ENCODE data around the gene HECW1. TPM values are rescaled to one million over a fixed set of nuclear protein-coding genes. Genes with fewer than 3 reads are reported as not detected.

Gene HECW1
- polyA plus RNA-seq, 1 donor (not counting 4 experiments of a cell fraction or from before 2014, with no cell fraction given) = not detected

- H3K27ac ChIP-seq (ENCODE audit: control insufficient read depth, insufficient read depth, low read length) = no peak overlapping the region
- FAIRE-seq (no peak), DNase-seq (ENCODE audit: low read depth, low spot score) (no peak)
- no peak overlapping the region for H3K9ac ChIP-seq (ENCODE audit: control insufficient read depth, extremely low read depth, insufficient read depth, low read length)
- dilution Hi-C loops (cut with MboI; ENCODE audit: extremely low pct_ligation_motif_present, low sequenced_read_pairs) = no loop called here
- no peak overlapping the region for H3K4me2 ChIP-seq (ENCODE audit: control insufficient read depth, extremely low read depth, insufficient read depth, low read depth, low read length)
- no peaks in the 10 kb centered on the region for H3K4me1 ChIP-seq (ENCODE audit: control insufficient read depth, extremely low read depth, insufficient read depth, low read length)
- H4K20me1 ChIP-seq (ENCODE audit: control insufficient read depth, extremely low read depth, insufficient read depth, low read length) = no peaks in the 10 kb centered on the region
- no peaks in the 10 kb centered on the region for H3K9me1 ChIP-seq (ENCODE audit: control insufficient read depth, extremely low read depth, insufficient read depth, low read length)
- H3K79me2 ChIP-seq (ENCODE audit: control insufficient read depth, insufficient read depth, low read length) = no peaks in the 10 kb centered on the region
- no peak overlapping the region for H3K4me3 ChIP-seq (ENCODE audit: control insufficient read depth in 2 of 3, extremely low read depth in 1 of 3, insufficient read depth in 2 of 3, low read depth in 1 of 3, low read length in 3 of 3)
- H3K36me3 ChIP-seq (ENCODE audit: control insufficient read depth in 2 of 2, extremely low read depth in 1 of 2, insufficient read depth in 2 of 2, low read length in 2 of 2) = no peaks in the 10 kb centered on the region
- no peak for TF ChIP-seq CTCF (optimal IDR thresholded peaks at IDR 0.05 in 1 of 3, IDR thresholded peaks at IDR 0.05 in 1 of 3, conservative IDR thresholded peaks at IDR 0.05 in 1 of 3; ENCODE audit: extremely low read depth in 1 of 3, insufficient read depth in 2 of 3, low read length in 3 of 3)
- no peak for TF ChIP-seq EZH2 (IDR thresholded peaks at IDR 0.05; ENCODE audit: low read length)
- no peaks in the 10 kb centered on the region for H3K9me3 ChIP-seq (ENCODE audit: control insufficient read depth, low read depth, low read length)
- H3K27me3 ChIP-seq (ENCODE audit: control insufficient read depth, extremely low read depth, insufficient read depth, low read length) = no peaks in the 10 kb centered on the region
- H2AFZ ChIP-seq (ENCODE audit: control insufficient read depth, low read length) = no peak overlapping the region
These were observed 324.6 kb downstream of the HECW1 start for GRCh38 chr7:43437001-43437400.

- no peak overlapping the region for H2AFZ ChIP-seq (ENCODE audit: control insufficient read depth, low read length)
- H4K20me1 ChIP-seq (ENCODE audit: control insufficient read depth, extremely low read depth, insufficient read depth, low read length) = no peaks in the 10 kb centered on the region
- H3K79me2 ChIP-seq (ENCODE audit: control insufficient read depth, insufficient read depth, low read length) = no peaks in the 10 kb centered on the region
- no peaks in the 10 kb centered on the region for H3K9me1 ChIP-seq (ENCODE audit: control insufficient read depth, extremely low read depth, insufficient read depth, low read length)
- no peaks in the 10 kb centered on the region for H3K4me1 ChIP-seq (ENCODE audit: control insufficient read depth, extremely low read depth, insufficient read depth, low read length)
- H3K27ac ChIP-seq (ENCODE audit: control insufficient read depth, insufficient read depth, low read length) = no peak overlapping the region
- no peak for FAIRE-seq
- dilution Hi-C loops (cut with MboI; ENCODE audit: extremely low pct_ligation_motif_present, low sequenced_read_pairs) = no loop called here
- H3K9me3 ChIP-seq (ENCODE audit: control insufficient read depth, low read depth, low read length) = no peaks in the 10 kb centered on the region
- no peaks in the 10 kb centered on the region for H3K36me3 ChIP-seq (ENCODE audit: control insufficient read depth in 2 of 2, extremely low read depth in 1 of 2, insufficient read depth in 2 of 2, low read length in 2 of 2)
- H3K4me3 ChIP-seq (ENCODE audit: control insufficient read depth in 2 of 3, extremely low read depth in 1 of 3, insufficient read depth in 2 of 3, low read depth in 1 of 3, low read length in 3 of 3) = no peak overlapping the region
- no peak overlapping the region for H3K9ac ChIP-seq (ENCODE audit: control insufficient read depth, extremely low read depth, insufficient read depth, low read length)
- TF ChIP-seq CTCF (optimal IDR thresholded peaks at IDR 0.05 in 1 of 3, IDR thresholded peaks at IDR 0.05 in 1 of 3, conservative IDR thresholded peaks at IDR 0.05 in 1 of 3; ENCODE audit: extremely low read depth in 1 of 3, insufficient read depth in 2 of 3, low read length in 3 of 3) = no peak
- TF ChIP-seq EZH2 (IDR thresholded peaks at IDR 0.05; ENCODE audit: low read length) = no peak
- no peaks in the 10 kb centered on the region for H3K27me3 ChIP-seq (ENCODE audit: control insufficient read depth, extremely low read depth, insufficient read depth, low read length)
- no peak overlapping the region for H3K4me2 ChIP-seq (ENCODE audit: control insufficient read depth, extremely low read depth, insufficient read depth, low read depth, low read length)
- no peak for DNase-seq (ENCODE audit: low read depth, low spot score)
These were observed 326.5 kb downstream of the HECW1 start for GRCh38 chr7:43438897-43439479.

All from keratinocyte (primary cell).